K562 (cell line): ENCODE measurements around the gene ADAP1. TPM values are rescaled to one million over a fixed set of nuclear protein-coding genes. Genes with fewer than 3 reads are reported as not detected.

Source experiments
- BMI1 ChIP-seq: fragments of 150-350 bp; IDR thresholded peaks from 2 replicates; pipeline ENCODE4 v1.6.1; 2014; ENCODE audit warnings: low read length
- NFYB ChIP-seq: IDR thresholded peaks from 2 replicates; pipeline ENCODE4 v1.6.1; 2011; ENCODE audit warnings: mild to moderate bottlenecking, moderate library complexity; ENCODE audit not compliant: insufficient read length; ENCODE audit errors: extremely low read depth
- ZNF175 ChIP-seq: fragments of 200-800 bp; sonication (Bioruptor generic); IDR thresholded peaks from 2 replicates; pipeline ENCODE4 v1.6.1; 2016; ENCODE audit warnings: low read depth, mild to moderate bottlenecking, missing genetic modification characterization, missing compliant biosample characterization
- polyA plus RNA-seq, 8 experiments: library from polyadenylated mRNA; depleted of rRNA in 4 of 8; stranded (reverse) in 5 of 8; unstranded in 3 of 8; fragments of >200 nt; fragmentation: Nextera tagmentation in 2 of 8; fragmentation: Illumina TruSeq in 1 of 8; extraction: Ambion mirVana in 2 of 8; extraction: Trizol in 1 of 8; gene quantifications; 2 replicates each; pipeline versions ENCODE4 v1.2.1 to v1.2.3, GENCODE V29; 2011 to 2014; ENCODE audit warnings: inconsistent platforms in 1 of 8, missing spikeins in 1 of 8
- total RNA-seq, 7 experiments: library from RNA; depleted of rRNA in 6 of 7; stranded (reverse); fragments of >200 nt in 6 of 7; fragmentation: Illumina TruSeq in 2 of 7; extraction: Trizol in 2 of 7; gene quantifications; 2 replicates each; pipeline versions ENCODE4 v1.2.1 to v1.2.3, GENCODE V29; 2011 to 2021; ENCODE audit warnings: low replicate concordance in 1 of 7
- TF ChIP-seq, protein P1 (sequence below), 2 experiments: fragments of 450-650 bp; IDR thresholded peaks; 2 replicates each; pipeline ENCODE4 v1.6.1; 2016; ENCODE audit warnings: mild to moderate bottlenecking in 2 of 2, borderline replicate concordance in 1 of 2, low read depth in 1 of 2, moderate library complexity in 1 of 2
- TF ChIP-seq, protein P2 (sequence below), 2 experiments: fragments of 250-450 bp in 1 of 2; fragments of 450-650 bp in 1 of 2; sonication (Bioruptor Pico) in 1 of 2; IDR thresholded peaks; 2 replicates each; pipeline versions ENCODE4 v1.6.1 to v1.8.0; 2016 to 2021; ENCODE audit warnings: mild to moderate bottlenecking in 2 of 2, moderate library complexity in 2 of 2, missing compliant biosample characterization in 1 of 2, missing genetic modification characterization in 1 of 2
- TF ChIP-seq, protein P3 (sequence below): IDR thresholded peaks from 2 replicates; pipeline ENCODE4 v1.6.1; 2011; ENCODE audit not compliant: insufficient read length; ENCODE audit errors: extremely low read depth

The ADAP1 gene
- total and polyA plus RNA-seq, 9 of the 15 experiments (the other 6 are each of a cell fraction or from before 2014, with no cell fraction given): 0.27 to 1.4 (median 0.52) TPM; not detected in 3

DNA sequence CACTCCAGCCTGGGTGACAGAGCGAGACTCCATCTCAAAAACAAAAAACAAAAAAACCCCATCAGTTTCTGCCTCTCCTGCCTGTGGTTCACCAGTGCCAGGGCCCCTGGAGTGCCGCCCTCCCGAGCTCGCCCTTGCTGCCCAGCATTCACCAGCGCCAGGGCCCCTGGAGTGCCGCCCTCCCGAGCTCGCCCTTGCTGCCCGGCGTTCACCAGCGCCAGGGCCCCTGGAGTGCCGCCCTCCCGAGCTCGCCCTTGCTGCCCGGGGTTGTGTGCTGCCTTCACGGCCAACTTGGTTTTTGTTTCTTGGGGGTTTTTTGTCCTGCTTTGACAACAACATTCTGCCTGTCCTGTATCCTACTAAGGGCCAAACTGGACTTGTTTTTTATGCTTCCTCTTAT, 91.4 kb downstream of the ADAP1 start (continued):
- TF ChIP-seq, protein P1, sequence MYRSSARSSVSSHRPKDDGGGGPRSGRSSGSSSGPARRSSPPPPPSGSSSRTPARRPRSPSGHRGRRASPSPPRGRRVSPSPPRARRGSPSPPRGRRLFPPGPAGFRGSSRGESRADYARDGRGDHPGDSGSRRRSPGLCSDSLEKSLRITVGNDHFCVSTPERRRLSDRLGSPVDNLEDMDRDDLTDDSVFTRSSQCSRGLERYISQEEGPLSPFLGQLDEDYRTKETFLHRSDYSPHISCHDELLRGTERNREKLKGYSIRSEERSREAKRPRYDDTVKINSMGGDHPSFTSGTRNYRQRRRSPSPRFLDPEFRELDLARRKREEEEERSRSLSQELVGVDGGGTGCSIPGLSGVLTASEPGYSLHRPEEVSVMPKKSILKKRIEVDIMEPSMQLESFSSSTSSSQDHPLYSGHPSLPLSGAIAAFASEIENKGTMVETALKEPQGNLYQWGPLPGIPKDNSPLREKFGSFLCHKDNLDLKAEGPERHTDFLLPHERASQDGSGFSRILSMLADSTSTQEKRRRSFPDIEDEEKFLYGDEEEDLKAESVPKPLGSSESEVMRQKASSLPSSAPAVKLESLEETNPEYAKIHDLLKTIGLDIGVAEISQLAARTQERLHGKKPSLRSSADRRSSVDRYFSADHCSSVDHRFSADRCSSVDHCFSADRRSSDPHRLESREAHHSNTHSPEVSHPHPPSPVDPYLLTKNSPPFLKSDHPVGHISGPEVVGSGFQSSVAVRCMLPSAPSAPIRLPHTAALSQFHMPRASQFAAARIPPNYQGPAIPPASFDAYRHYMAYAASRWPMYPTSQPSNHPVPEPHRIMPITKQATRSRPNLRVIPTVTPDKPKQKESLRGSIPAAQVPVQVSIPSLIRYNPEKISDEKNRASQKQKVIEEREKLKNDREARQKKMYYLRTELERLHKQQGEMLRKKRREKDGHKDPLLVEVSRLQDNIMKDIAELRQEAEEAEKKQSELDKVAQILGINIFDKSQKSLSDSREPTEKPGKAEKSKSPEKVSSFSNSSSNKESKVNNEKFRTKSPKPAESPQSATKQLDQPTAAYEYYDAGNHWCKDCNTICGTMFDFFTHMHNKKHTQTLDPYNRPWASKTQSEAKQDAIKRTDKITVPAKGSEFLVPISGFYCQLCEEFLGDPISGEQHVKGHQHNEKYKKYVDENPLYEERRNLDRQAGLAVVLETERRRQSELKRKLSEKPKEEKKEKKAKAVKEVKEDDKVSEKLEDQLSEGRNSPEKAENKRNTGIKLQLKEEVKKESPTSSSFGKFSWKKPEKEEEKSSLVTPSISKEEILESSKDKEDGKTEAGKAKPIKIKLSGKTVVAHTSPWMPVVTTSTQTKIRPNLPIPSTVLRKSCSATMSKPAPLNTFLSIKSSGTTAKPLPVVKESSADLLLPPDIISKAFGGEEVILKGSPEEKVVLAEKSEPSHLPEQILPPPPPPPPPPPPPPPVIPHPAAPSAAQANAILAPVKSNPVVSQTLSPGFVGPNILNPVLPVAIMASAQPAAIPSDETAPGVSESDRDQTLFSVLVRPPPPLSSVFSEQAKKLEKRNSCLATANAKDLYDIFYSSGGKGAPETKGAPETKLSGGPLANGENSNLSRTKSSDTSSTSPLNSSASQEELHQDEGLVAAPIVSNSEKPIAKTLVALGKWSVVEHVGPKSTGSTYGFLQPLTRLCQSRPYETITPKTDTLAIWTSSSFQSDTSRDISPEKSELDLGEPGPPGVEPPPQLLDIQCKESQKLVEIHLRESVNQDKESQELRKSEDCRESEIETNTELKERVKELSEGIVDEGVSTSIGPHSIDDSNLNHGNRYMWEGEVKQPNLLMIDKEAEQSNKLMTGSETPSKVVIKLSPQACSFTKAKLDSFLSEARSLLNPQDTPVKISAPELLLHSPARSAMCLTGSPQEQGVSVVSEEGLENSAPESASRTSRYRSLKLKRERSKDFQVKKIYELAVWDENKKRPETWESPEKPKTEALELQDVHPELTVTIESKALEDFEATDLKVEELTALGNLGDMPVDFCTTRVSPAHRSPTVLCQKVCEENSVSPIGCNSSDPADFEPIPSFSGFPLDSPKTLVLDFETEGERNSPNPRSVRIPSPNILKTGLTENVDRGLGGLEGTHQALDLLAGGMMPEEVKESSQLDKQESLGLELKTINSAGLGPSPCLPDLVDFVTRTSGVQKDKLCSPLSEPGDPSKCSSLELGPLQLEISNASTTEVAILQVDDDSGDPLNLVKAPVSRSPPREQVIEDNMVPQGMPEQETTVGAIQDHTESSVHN (IDR thresholded peaks at IDR 0.05; ENCODE audit: borderline replicate concordance in 1 of 2, low read depth in 1 of 2): no peak
- no peak for TF ChIP-seq ZNF175 (CRISPR knock-in tag)
- TF ChIP-seq, protein P2, sequence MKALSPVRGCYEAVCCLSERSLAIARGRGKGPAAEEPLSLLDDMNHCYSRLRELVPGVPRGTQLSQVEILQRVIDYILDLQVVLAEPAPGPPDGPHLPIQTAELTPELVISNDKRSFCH (CRISPR knock-in tag; IDR thresholded peaks at IDR 0.05): no peak
- TF ChIP-seq, protein P2 (tag; IDR thresholded peaks at IDR 0.05): no peak
- TF ChIP-seq BMI1: no peak
- TF ChIP-seq NFYB: no peak
- TF ChIP-seq, protein P3, sequence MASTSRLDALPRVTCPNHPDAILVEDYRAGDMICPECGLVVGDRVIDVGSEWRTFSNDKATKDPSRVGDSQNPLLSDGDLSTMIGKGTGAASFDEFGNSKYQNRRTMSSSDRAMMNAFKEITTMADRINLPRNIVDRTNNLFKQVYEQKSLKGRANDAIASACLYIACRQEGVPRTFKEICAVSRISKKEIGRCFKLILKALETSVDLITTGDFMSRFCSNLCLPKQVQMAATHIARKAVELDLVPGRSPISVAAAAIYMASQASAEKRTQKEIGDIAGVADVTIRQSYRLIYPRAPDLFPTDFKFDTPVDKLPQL: no peak
